C1 segment of cervical spinal cord (tissue), 14 donors: ENCODE measurements around the gene HDAC4.

ENCODE experiments used
- DNase-seq, 14 donors: peaks; one replicate each; lab custom pipeline; 2025; lab: John Stamatoyannopoulos, UW

Gene HDAC4

GRCh38 chr2:239000089-239000488 lies 400.7 kb downstream of the HDAC4 start:
- no peak for DNase-seq

- DNase-seq: no peak
These were observed 401.5 kb downstream of the HDAC4 start for GRCh38 chr2:238999291-238999741.

GRCh38 chr2:238998801-238999200 lies 402.0 kb downstream of the HDAC4 start:
- DNase-seq: no peak
